Measurements from ENCODE around the gene UBE2L6.

DNA sequence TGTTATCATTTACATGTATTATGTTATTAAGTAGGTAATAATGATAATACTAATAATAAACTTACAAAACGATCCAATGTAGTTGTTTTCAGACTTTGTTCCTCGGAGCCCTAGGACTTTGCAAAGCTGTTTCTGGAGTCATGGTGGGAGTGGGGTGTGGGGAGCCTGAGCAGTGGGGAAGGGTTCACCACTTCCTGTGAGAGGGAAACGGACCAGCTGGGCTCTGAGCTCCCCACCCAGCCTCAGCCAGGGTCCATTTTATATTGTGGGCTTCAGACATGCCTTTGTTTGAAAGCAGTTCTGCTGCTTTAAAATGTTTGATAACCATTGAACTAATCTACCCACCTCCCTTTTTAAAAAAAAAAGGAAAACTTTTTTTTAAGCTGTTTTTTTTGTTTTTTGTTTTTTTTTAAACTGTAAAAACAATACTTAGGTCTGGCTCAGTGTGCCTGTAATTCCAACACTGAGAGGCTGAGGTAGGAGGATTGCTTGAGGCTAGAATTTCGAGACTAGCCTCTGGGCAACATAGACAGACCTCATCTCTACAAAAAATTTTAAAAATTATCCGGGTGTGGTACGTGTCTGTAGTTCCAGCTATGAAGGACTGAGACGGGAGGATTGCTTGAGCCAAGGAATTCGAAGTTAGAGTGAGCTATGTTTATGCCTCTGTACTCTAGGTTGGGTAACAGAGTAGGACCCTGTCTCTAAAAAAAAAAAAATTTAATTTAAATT is 37.0 kb upstream of the UBE2L6 start:
- TF ChIP-seq EZH2 (IDR thresholded peaks at IDR 0.05; ENCODE audit: borderline replicate concordance, low read length), result no peak
- TF ChIP-seq CTCF (conservative IDR thresholded peaks at IDR 0.05 in 1 of 2, IDR thresholded peaks at IDR 0.05 in 1 of 2; ENCODE audit: extremely low read depth in 1 of 2, insufficient read depth in 1 of 2, low read depth in 1 of 2, low read length in 2 of 2), result no peak

All from mammary epithelial cell (primary cell).